Brain pericyte (primary cell): ENCODE data around the gene ZBTB21.

Experiments used
- DNase-seq: peaks from one replicate; pipeline ENCODE4 v3.0.0-alpha.2; 2012; ENCODE audit warnings: low read depth, low spot score

The ZBTB21 gene

DNA sequence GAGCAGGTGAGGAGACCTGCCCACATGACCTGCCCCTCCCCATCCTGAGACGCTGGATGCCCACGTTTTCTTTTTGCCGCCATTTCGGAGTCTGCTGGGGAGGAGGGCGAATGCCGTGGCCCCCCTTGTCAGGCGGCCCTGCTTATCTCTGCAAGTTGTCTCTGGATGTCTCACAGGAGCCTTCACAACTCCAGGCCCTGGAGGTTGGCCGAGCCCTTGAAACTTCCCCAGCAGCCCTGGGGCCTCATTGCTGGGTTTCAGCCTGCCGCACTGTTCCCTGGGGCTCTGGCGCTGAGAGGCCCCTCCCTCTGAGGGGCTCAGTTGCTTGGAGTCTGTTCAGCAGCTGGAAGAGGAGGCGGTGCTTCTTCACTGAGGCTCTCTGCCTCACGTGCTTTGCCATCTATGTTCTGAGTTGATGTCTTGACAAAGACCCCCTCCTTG, 29.8 kb upstream of the ZBTB21 start:
- no peak for DNase-seq

DNA sequence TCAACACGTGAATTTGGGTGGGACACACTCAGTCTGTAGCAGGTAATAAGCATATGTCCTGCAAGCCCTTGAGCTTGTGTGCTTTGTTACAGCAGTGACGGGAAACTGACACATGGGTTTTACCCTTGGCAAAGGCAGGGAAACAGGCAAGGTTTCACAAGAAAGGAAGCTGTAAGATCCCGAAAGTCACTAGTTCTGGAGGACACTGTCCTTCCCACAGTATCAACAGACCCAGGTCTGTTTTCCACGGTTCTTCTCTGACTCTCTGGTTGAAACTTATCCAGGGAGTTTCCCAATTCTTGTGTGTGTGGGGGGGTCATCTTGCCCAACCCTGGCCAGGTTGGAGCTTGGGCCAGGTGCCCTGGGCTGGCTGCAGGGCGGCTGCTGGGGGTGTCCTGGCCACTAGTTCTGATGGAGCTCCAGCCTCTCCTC, 29.3 kb upstream of the ZBTB21 start:
- DNase-seq = no peak

DNA sequence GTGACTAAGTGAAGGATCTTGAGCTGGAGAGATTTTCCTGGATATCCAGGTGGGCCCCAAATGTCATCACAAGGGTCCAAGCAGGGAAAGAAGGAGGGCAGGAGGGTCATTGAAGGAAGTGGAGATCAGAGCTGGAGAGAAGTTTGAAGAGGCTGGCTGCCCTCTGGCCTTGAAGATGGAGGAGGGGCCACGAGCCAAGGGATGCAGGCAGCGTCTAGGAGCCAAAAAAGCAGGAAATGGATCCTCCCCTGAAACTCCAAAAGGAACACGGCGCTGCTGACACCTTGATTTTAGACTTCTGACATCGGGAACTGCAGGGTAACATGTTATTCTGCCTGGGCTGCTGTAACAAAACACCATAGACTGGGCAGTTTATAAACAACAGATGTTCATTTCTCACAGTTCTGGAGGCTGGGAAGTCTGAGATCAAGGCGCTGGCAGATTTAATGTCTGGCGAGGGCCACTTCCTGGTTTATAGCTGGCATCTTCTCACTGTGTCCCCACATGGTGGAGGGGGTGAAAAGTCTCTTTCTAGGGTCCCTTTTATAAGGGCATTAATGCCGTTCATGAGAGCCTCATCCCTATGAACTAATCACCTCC, 28.8 kb upstream of the ZBTB21 start:
- peak; percentile 41 for DNase-seq

DNA sequence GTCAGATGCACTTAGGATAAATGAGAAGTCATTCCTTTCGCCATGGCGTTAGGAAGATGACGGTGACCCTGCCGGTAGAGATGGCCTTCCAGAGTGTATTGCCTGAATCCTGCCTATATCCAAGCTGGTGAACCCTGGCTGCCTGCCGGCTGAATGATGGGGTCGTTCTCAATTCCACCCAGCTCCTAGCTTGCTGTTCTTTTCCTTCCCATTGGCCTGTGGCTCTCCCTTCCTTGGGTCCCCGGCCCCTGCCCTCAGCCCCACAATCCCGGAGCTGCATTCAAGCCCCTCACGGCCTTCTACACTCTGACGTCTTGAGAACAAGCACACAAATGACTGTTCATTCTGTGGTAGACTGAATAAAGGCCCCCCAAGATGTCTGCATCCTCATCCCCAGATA, 28.2 kb upstream of the ZBTB21 start:
- no peak for DNase-seq

DNA sequence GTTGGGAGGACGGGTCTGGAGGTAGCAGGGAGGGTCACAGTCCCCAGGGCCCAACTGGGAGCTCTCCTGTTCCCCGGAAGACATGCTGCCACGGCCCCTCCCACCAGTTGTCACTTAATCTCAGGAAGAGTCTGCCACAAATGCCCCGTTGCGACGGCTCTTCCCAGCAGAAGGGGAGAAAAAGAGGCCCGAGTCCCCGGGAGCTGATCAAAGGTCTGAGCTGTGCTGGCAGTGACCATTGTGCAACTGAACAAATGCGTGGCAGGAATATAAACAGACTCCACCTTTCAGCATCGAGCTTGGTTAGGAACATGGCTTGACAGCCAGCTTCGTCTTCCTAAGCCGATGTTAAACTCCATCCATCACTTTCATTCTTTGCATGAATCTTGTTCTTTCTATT, 27.8 kb upstream of the ZBTB21 start:
- no peak for DNase-seq

DNA sequence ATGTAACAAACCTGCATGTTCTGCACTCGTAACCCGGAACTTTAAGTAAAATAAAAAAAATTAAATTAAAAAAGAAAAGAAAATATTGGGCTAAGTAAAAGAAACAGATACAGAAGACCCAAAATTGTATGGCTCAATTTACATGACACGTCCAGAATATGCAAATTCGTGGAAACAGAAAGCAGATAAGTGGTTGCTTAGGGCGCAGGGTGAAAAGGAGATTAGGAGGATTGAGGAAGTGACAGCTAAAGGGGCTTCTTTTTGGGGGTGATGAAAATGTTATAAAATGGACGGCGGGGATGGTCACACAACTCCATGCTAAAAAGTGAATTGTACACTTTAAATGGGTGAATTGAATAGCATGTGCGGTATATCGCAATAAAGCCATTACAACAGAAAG, 27.4 kb upstream of the ZBTB21 start:
- no peak for DNase-seq

DNA sequence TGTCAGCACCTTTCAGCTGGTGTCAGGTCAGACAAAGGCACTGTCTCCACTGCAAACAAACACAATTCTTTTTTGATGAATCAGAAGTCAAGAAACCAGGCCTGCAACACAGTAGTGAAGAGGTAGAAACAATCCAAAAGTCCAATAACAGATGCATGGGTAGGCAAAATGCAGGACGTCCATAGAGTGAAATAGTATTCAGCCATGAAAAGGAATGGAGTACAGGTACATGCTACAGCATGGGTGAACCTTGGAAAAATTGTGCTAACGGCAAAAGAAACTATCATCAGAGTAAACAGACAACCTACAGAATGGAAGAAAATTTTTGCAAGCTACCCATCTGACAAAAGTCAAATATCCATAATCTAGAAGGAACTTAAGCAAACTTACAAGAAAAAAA, 26.2 kb upstream of the ZBTB21 start:
- no peak for DNase-seq

DNA sequence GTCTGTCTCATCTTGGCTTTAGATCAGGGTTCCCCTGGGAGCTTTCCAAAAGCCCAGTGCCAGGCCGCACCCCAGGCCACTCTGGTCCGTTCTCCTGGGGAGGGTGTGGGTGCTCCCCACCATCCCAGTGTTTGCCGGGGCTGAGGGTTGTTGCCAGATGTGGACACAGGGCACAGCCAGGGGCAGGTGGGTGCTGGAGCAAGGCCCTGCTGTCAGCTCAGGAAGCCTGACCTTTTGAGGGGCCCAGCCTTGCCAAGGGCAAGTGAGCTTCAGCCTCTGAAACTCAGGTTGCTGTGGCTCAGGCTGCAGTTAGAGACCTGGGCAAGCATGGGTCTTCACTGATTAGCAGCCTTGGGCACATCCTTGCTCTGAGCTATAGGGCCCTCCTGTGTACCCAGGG, 22.8 kb upstream of the ZBTB21 start:
- no peak for DNase-seq

DNA sequence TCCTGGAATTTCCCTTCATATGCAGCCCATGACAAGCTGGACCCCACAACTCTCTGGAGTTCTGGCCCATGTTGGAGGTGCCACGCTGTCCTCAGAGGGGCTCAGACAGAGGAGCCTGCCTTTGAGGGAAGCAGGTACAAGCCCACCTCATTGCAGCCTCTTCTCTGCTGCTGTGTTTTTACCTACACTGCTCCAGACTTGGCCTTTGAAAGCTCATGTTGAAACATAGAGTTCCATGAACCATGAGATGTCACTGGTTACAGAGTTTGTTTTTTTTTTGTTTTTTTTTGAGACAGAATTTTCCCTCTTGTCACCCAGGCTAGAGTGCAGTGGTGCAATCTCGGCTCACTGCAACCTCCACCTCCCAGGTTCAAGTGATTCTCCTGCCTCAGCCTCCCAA, 22.1 kb upstream of the ZBTB21 start:
- no peak for DNase-seq

DNA sequence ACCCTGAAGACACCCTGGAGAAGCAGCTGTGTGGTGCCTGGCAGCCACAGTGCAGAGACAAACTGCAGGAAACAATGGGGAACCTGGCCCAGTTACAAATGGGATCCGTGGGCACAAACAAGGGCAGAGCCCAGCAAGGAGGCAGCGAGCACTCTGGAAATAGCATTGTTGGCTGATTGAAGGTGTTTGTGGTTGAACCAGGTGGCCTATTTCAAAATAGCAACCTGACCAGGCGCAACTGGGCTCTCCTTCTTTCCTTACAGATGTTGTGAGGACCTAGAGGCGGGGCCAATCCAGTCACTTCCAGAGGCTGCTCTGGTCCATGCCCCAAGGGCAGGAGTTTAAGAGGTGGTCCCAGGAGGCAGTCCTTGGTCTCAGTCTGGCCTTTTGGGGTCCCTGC, 21.7 kb upstream of the ZBTB21 start:
- no peak for DNase-seq

DNA sequence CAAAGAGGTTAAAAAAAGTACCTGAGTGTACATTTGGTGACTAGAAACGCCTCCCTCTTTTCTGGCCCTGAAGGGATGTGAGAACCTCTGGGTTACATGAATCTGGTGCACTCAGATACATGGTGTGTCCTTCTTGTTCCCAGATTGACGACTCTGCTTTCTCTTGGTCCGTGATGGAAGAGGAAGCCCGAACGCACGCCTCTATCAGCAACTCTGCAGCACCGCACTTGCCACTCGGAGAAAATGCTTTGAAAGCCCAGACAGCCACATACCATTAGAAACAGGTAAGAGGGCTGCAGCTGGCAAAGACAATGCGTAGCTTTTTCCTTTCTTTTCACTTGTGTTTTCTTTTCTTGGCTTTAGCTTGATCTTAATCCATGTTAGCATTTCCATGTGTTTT, 21.1 kb upstream of the ZBTB21 start:
- DNase-seq = no peak

DNA sequence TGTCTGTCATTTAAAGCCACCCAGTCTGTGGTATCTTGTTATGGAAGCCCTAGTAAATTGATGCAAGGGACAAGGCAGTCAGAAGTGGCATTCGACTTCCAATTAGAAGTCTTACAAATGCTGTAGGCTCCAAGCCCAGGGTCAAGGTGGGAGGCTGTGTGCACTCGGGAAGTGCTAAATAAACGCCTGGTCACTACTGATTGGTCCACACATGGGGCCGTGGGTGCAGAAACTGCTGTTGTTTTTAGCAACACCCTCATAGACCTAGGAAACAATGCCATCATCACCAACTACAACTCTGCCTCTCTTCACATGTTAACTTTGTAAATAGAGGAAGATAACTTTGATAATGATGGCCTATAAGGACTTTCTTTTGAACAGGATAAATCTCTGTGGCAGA, 20.2 kb upstream of the ZBTB21 start:
- DNase-seq = no peak

DNA sequence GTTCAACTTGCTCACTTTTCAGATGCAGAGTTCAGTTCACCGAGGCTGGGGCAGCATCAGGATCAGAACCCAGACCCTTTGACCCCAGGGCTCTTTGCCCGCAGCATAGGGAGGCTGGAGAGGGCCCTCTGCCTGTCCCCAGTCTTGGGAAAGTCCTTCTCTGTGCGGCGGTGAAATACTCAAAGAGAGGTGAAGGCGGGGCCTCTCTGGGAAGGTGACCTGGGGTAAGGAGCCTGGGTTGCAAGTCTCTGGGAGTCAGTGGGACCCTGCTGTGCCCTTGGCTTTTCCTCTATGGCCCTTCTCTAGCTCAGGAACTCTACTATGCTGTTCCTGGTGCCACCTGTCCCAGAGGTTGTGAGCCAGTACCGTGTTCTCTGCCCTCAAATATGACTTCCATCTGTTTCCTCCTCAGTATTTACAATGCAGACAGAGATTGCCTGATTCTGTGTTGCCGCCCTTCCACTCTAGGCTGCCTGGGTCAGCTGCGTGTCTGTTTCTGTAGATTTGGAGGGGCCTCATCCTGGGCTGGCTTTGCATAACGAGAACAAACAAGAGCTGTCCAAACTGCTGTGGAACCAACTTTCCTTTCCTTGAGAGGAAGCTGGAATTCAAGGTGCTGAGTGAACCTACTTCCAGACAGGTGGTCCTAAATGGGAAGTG, 18.7 kb upstream of the ZBTB21 start:
- DNase-seq = no peak

DNA sequence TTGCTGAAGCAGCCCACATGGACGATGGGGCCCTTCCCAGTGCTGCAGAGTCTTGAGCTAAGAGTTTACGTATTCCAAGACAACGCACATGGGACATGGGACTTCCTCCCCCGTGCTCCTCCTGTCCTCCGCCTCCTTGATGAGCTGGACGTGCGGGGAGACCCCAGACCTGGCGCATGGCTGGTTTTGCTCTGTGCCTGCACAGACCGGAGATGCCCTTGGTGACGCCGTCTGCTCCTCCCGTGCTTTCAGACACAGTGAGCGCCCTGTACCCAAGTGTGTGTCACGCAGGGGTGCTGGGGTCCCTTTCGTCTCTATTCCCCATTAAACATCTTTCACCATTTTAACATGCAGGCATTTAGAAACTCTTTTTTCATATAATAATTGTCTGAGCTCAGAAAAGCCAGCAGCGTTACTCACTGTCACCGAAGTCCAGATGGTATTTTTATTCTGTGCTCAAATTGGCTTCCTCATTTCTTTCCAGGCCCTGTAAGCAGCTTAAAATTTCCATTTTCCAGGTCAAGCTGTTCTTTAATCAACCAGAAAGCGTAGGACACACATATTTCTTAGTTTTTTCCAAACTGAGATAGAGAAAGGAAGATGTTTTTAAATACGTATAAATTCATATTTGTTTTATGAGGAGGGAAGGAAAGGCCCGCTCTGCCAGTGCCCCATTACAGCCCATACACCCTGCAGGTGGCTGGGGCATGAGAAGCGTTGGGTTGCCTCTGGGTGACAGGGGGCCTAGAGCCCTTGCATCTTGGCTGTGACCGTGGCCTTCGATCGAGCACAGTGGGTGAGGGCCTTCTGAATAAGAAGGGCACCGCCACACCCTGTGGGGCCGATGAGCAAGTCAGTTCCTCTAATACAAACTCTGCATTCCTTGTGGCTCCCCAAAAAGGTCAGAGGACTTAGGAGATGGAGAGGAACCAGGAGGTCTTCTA, 17.9 kb upstream of the ZBTB21 start:
- DNase-seq = no peak

DNA sequence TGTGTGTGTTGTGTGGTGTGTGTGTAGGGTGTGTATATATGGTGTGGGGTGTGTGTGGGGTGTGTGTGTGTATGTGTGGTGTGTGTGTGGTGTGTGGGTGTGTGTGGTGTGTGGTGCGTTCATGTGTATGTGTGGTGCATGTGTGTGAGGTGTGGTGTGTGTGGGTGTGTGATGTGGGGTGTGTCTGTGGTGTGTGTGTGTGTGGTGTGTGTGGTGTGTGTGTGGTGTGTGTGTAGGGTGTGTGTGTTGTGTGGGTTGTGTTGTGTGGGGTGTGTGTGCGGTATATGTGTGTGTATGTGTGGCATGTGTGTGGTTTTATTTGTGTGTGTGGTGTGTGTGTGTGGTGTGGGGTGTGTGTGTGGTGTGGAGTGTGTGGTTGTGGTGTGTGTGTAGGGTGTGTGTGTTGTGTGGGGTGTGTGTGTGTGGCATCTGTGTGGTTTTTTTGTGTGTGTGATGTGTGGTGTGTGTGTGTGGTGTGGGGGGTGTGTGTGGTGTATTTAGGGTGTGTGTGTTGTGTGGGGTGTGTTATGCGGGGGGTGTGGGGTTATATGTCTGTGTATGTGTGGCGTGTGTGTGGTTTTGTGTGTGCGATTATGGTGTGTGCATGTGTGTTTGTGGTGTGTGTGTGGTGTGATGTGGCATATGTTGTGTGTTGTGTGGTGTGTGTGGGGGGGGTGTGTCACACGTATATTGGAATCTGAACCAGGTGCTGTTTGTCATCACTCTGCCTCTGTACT, 17.1 kb upstream of the ZBTB21 start:
- DNase-seq = no peak

DNA sequence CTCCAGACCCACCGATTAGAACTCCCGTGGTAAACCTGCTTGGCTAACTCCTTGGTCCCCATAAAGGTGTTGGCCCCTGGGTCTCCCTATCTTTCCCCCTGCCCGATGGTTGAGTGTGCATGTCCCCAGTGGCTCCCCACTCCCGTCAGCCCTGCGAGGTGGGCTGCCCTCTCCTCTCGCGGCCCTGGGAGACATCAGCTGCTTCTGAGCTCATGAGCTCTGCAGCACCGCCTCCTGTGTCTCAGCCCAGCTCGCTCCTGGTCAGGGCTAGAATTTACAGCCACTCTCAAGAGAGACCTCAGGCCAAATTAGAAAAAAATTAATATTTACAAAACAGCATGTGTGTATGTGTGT, 15.9 kb upstream of the ZBTB21 start:
- no peak for DNase-seq

DNA sequence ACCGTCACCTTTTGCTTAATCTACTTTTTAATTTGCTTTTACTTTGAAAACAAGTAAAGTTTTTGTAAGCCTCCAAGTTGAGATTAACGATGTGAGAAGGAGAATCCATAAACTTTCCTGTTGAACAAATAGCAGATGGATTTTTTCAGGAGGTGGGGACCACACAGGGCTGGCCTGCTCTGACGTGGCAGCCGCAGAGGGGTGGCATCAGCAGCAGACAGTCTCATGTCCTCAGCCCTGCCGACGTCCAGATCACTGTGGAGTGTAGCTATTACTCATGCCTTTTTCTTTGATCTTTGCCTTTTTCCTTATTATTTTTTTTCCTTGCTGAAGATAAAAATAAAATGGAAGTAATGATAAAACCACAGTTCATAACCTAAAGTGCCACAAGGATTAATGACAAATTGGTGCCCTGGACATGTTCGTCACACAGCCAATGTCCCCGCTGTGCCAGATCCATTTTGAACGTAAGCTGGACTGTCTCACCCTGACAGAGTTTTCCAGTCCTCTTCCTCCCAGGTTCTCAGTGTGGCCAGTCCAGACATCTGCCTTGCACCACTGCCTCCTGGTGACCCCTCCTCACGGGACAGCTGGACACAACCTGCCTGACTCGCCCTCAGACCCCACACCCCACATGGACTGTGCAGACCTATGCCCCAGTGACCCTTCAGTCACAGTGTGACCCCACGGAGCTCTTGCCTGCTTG, 15.4 kb upstream of the ZBTB21 start:
- no peak for DNase-seq

DNA sequence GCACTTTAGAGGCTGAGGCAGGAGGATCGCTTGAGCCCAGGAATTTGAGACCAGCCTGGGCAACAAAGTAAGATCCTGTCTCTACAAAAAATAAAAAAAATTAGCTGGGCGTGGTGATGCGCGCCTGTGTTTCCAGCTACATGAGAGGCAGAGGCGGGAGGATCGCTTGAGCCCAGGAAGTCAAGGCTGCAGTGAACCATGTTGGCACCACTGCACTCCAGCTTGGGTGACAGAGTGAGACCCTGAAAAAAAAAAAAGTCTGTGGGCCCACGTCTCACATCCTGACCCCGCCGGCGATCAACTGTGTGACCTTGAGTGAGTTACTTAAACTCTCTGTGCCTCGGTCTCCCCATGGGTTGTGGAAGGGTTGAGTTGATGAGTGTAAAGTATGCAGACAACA, 12.7 kb upstream of the ZBTB21 start:
- DNase-seq = no peak

DNA sequence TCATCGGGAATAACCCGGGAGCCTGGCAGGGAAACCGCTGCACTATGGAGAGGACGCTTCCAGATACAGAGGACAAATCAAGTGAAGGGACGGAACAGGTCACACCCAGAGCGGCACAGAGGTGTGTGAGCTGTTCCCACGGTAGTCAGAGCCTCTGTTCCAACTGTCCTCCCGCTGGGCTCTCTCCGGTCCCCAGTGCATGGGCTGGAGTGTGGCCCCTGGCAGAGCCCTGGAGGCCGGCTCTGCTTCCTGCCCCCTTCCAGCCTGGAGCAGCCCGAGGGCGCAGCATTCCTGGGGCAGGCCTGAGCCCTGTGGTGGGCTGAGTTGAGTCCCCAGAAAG, 11.9 kb upstream of the ZBTB21 start:
- DNase-seq = no peak

DNA sequence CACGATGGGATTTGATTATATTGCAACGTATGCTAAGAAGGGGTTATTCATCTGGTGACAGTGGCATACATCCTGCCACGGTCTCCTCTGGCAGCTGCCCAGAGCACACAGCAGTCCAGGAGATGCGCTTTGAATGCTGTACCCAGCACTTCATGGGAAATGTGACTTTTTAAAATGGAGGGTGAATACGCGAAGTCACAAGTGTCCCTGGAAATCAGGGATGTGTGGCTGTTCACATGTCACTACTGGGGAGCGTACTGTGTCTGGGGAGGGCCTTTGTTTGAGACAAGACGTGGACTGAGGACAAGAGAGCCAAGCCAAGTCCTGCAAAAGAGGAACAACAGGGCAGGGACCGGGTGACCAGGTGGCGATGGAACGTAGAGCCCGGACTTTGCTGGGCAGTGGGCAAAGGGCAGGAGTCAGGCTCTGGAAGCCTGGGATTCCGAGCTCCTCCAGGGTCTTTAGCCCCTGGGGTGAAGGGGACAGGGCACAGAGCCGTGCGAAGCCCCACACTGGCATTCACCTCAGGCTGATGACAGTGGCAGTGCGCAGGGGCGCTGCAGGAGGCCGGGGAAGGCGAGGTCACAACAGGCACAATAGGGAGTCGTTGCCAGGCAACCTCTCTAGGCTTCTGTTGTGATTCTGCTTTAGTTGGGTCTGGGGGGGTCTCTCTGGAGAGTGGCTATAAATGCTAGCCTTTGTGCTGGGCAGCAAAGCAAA, 11.4 kb upstream of the ZBTB21 start:
- DNase-seq = no peak

DNA sequence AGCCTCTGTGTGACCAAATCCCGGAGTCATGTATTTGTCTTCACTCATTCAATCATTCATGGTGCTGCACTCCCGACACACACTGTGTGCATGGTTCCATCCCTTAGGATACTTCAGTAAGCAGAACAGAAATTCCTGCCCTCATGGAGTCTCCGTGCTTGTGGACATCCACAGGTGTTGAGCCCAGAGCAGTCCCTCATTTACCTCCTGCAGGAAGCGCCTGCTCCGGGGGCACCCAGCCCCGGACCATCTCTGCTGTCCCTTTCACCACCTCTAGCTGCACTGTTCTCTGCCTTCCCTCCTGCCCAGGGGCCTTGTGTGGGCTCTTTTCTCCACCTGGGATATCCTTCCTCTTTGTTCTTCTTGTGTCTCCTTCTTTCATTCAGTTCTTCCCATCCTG, 9.5 kb upstream of the ZBTB21 start:
- DNase-seq = no peak
